Astrocyte (in vitro differentiated cells and primary cell): ENCODE results near the gene PDCD2L. TPM values are rescaled to one million over a fixed set of nuclear protein-coding genes. Genes with fewer than 3 reads are reported as not detected.

Experiments used
- DNase-seq: peaks from one replicate; pipeline ENCODE4 v3.0.0-alpha.2; 2010; ENCODE audit warnings: low read depth
- FAIRE-seq: peaks from 2 replicates; lab custom pipeline; 2011; peaks lifted over from hg19 to GRCh38; lab: Jason Lieb, UNC
- H2AFZ ChIP-seq: 2 replicates; pipeline ENCODE4 v1.6.0; 2012; ENCODE audit warnings: low read depth, low read length, inconsistent platforms
- H3K27ac ChIP-seq: 2 replicates; pipeline ENCODE4 v1.5.1; 2011; ENCODE audit warnings: low read depth, low read length, inconsistent platforms
- H3K27me3 ChIP-seq: 2 replicates; pipeline ENCODE4 v1.6.0; 2011; ENCODE audit warnings: low read length, inconsistent platforms; ENCODE audit not compliant: insufficient read depth
- H3K36me3 ChIP-seq: 2 replicates; pipeline ENCODE4 v1.5.1; 2011; ENCODE audit warnings: low read length, inconsistent platforms; ENCODE audit not compliant: insufficient read depth
- H3K4me1 ChIP-seq: 2 replicates; pipeline ENCODE4 v1.5.1; 2011; ENCODE audit warnings: low read length, inconsistent platforms; ENCODE audit not compliant: insufficient read depth
- H3K4me2 ChIP-seq: 2 replicates; pipeline ENCODE4 v1.6.0; 2012; ENCODE audit warnings: low read length, inconsistent platforms
- H3K4me3 ChIP-seq: 2 replicates; pipeline ENCODE4 v1.5.1; 2011; ENCODE audit warnings: low read depth, mild to moderate bottlenecking, low read length, inconsistent platforms; ENCODE audit not compliant: insufficient read depth
- H3K79me2 ChIP-seq: 2 replicates; pipeline ENCODE4 v1.6.0; 2012; ENCODE audit warnings: mild to moderate bottlenecking, low read length, inconsistent platforms; ENCODE audit not compliant: insufficient read depth
- H3K9ac ChIP-seq: 2 replicates; pipeline ENCODE4 v1.6.0; 2012; ENCODE audit warnings: mild to moderate bottlenecking, low read length, inconsistent platforms
- H3K9me3 ChIP-seq: 2 replicates; pipeline ENCODE4 v1.5.1; 2012; ENCODE audit warnings: low read depth, mild to moderate bottlenecking, low read length, inconsistent platforms; ENCODE audit not compliant: insufficient read depth
- H4K20me1 ChIP-seq: 2 replicates; pipeline ENCODE4 v1.6.0; 2012; ENCODE audit warnings: low read length, inconsistent platforms; ENCODE audit not compliant: insufficient read depth
- H3K27ac Mint-ChIP-seq: one replicate; pipeline ENCODE4 v1.8.0; 2021; ENCODE audit warnings: mild to moderate bottlenecking, mixed read lengths; ENCODE audit not compliant: unreplicated experiment
- H3K27me3 Mint-ChIP-seq: one replicate; pipeline ENCODE4 v1.8.0; 2021; ENCODE audit warnings: low read depth, mixed read lengths; ENCODE audit not compliant: unreplicated experiment
- H3K36me3 Mint-ChIP-seq: one replicate; pipeline ENCODE4 v1.8.0; 2021; ENCODE audit warnings: low read depth, mixed read lengths; ENCODE audit not compliant: unreplicated experiment
- H3K4me1 Mint-ChIP-seq: one replicate; pipeline ENCODE4 v1.8.0; 2021; ENCODE audit warnings: low read depth, mixed read lengths; ENCODE audit not compliant: unreplicated experiment
- H3K4me3 Mint-ChIP-seq: one replicate; pipeline ENCODE4 v1.8.0; 2021; ENCODE audit warnings: mild to moderate bottlenecking, moderate library complexity, mixed read lengths; ENCODE audit not compliant: unreplicated experiment
- H3K9me3 Mint-ChIP-seq: one replicate; pipeline ENCODE4 v1.8.0; 2021; ENCODE audit warnings: mild to moderate bottlenecking, mixed read lengths; ENCODE audit not compliant: unreplicated experiment
- CTCF ChIP-seq: IDR thresholded peaks from 2 replicates; pipeline ENCODE4 v1.5.1; 2011; ENCODE audit warnings: low read depth, mild to moderate bottlenecking, inconsistent platforms, low read length, moderate library complexity; ENCODE audit not compliant: insufficient read depth
- EZH2 ChIP-seq: IDR thresholded peaks from 2 replicates; pipeline ENCODE4 v1.6.1; 2012; ENCODE audit warnings: mild to moderate bottlenecking, low read length, inconsistent platforms; ENCODE audit not compliant: insufficient read depth
- total RNA-seq: library from RNA; stranded (reverse); gene quantifications from 2 replicates; pipeline ENCODE4 v1.2.1, GENCODE V29; 2021

PDCD2L gene
- total RNA-seq, 1 donor from 2014 or later = 12.0 TPM

- Mint-ChIP-seq H3K4me3 (no peak overlapping the region), H3K27me3 (no peaks in the 10 kb centered on the region), H3K4me1 (no peaks in the 10 kb centered on the region), H3K36me3 (peaks cover 47% of the 10 kb centered on the region), H3K27ac (no peak overlapping the region), H3K9me3 (no peaks in the 10 kb centered on the region)
- Histone ChIP-seq H3K36me3 (peaks cover 44% of the 10 kb centered on the region), H3K79me2 (no peaks in the 10 kb centered on the region), H3K27me3 (no peaks in the 10 kb centered on the region), H3K4me1 (no peaks in the 10 kb centered on the region), H4K20me1 (peaks cover 23% of the 10 kb centered on the region), H3K27ac (no peak overlapping the region), H2AFZ (no peak overlapping the region), H3K9ac (no peak overlapping the region), H3K9me3 (no peaks in the 10 kb centered on the region), H3K4me2 (no peak overlapping the region), H3K4me3 (no peak overlapping the region)
- TF ChIP-seq EZH2 (no peak), CTCF (no peak)
- DNase-seq = no peak
- no peak for FAIRE-seq
Observed at GRCh38 chr19:34381399-34382251, 22.6 kb upstream of the PDCD2L start.

- Histone ChIP-seq H3K4me1 (no peaks in the 10 kb centered on the region), H3K27ac (no peak overlapping the region), H3K79me2 (no peaks in the 10 kb centered on the region), H2AFZ (no peak overlapping the region), H3K9ac (no peak overlapping the region), H3K4me2 (no peak overlapping the region), H4K20me1 (peaks cover 31% of the 10 kb centered on the region), H3K36me3 (peaks cover 50% of the 10 kb centered on the region), H3K9me3 (no peaks in the 10 kb centered on the region), H3K4me3 (no peak overlapping the region), H3K27me3 (no peaks in the 10 kb centered on the region)
- DNase-seq = no peak
- Mint-ChIP-seq H3K27me3 (no peaks in the 10 kb centered on the region), H3K27ac (no peak overlapping the region), H3K9me3 (no peaks in the 10 kb centered on the region), H3K4me1 (no peaks in the 10 kb centered on the region), H3K4me3 (no peak overlapping the region), H3K36me3 (peaks cover 48% of the 10 kb centered on the region)
- TF ChIP-seq EZH2 = no peak
- TF ChIP-seq CTCF = no peak
- FAIRE-seq = no peak
Observed at GRCh38 chr19:34382471-34382870, 21.7 kb upstream of the PDCD2L start.

GRCh38 chr19:34383599-34383998 lies 20.6 kb upstream of the PDCD2L start:
- no peak overlapping the region for H3K27ac Mint-ChIP-seq
- no peaks in the 10 kb centered on the region for H3K9me3 Mint-ChIP-seq
- Histone ChIP-seq H3K4me1 (no peaks in the 10 kb centered on the region), H3K9ac (no peak overlapping the region), H3K27ac (no peak overlapping the region), H3K27me3 (no peaks in the 10 kb centered on the region), H3K9me3 (no peaks in the 10 kb centered on the region), H3K36me3 (peaks cover 48% of the 10 kb centered on the region), H3K79me2 (no peaks in the 10 kb centered on the region), H3K4me3 (no peak overlapping the region), H3K4me2 (no peak overlapping the region), H2AFZ (no peak overlapping the region), H4K20me1 (peaks cover 40% of the 10 kb centered on the region)
- H3K4me3 Mint-ChIP-seq = no peak overlapping the region
- DNase-seq (no peak), FAIRE-seq (no peak)
- H3K36me3 Mint-ChIP-seq = peaks cover 47% of the 10 kb centered on the region
- no peak for TF ChIP-seq CTCF
- H3K27me3 Mint-ChIP-seq = no peaks in the 10 kb centered on the region
- no peaks in the 10 kb centered on the region for H3K4me1 Mint-ChIP-seq
